GM21825 (cell line): Measurements from ENCODE around the gene KDM6A.
"Not testable (repeated sequence)": the region's sequence is repeated elsewhere in the genome, so short reads cannot be mapped to it uniquely, and the experiment has no call there.

Experiments used
- ATAC-seq: cut with Tn5 transposase; IDR thresholded peaks from one replicate; pipeline ENCODE4 v1.9.1; 2021; ENCODE audit warnings: mild to moderate bottlenecking, moderate library complexity; ENCODE audit not compliant: unreplicated experiment

The KDM6A gene

DNA sequence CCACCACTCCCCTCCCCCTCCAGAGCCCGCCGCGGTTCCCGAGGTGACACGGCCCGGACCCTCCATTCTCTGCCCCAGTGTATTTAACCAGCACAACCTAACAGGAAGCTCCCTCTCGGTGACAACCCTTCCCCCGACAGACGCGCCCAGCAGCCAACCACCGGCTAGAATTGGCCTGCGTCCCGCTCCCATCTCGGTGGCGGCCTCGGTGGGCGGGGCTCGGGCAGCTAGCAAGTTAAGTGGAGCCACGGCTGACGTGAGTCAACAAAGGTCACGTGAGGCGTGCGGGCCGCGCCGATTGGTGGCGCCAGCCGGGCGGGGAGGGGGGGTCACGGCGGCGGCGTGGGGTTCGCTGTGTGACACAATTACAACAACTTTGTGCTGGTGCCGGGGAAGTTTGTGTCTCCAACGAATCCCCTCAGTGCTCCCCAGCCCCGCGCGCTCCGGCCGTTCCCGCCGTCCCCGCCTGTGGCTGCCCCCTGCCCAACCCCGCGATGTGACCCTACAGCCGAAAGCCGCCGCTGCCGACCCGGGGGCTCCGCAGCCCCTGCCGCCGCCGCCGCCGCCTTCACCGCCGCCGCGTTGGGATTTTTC is at the start of gene KDM6A:
KDM6A (plus strand) TSS at position 368 of the 594 bp plus-strand sequence. CDS start 364 bp downstream, outside the sequence.
- peak; percentile 89 for ATAC-seq

- not testable (repeated sequence) for ATAC-seq
These were observed 49.8 kb upstream of the KDM6A start for GRCh38 chrX:44823193-44823592.

DNA sequence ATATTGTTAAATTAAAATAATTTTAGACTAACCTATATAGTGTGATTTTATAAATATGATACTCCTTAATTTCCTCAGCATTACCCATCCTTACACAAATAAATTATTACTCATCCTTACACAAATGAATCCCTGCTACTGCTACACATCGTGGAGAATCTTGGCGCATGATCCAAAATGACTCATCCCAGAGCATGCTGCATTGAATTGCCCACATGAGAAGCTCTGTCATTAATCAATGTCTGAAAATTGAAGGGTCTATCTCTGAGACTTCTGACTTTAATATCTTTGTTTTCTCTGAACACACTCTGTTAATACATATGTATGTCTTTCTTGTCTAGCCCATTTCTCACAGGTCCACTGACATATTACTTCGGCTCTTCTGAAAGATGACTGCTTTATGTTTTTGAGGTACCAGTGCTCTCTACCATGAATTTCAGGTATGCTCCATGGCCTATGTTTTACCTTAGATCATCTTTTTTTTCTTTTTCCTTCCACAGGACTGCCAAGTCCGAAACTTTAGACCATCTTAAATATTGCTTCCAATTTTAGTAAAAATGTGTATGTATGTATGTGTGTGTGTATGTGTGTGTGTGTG is 44.9 kb upstream of the KDM6A start:
- no peak for ATAC-seq

DNA sequence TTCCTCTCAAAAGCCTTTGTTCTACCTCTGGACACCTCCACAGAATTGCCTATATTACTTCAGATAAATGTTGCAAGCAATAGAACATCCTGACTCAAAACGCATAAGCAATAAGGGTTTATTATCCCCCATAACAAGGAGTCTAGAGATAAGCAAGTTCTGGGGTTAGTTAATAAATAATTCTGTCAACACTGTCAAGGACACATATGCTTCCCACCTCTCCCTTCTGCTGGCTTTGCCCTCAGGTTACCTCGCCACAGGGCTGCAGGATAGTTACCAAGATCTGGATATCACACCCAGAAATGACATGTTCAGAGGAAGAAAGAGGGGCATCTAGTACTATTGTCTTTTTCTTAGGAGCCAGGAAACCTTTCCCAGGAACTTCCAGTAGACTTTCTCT is 43.2 kb upstream of the KDM6A start:
- ATAC-seq, result no peak

GRCh38 chrX:44842550-44843317 is 30.3 kb upstream of the KDM6A start:
- ATAC-seq, result no peak

GRCh38 chrX:44843318-44843702 is 29.7 kb upstream of the KDM6A start:
- no peak for ATAC-seq

DNA sequence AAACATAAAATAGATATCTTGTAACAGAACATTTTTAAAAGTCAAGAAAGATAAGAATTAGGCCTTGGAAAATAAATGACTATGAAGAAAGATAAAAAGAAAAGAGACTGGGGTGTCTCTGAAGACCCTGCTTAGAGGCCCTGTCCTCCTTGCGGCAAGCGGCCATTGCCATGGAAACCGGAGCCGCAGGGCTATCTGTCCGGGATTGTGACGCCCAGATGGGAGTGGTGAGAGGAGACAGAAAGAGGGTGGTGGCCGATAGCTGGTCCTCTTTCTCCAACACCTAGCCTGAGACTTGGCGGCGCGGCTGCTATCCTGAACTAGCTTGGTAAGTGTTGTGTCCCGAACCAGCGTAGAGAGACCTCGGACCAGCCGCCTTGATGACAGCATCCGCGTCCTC is 29.2 kb upstream of the KDM6A start, which contains the start of gene DUSP21:
DUSP21 (plus strand) TSS at position 269 of the 400 bp plus-strand sequence; CDS start at position 381, 112 bp downstream.
- no peak for ATAC-seq

DNA sequence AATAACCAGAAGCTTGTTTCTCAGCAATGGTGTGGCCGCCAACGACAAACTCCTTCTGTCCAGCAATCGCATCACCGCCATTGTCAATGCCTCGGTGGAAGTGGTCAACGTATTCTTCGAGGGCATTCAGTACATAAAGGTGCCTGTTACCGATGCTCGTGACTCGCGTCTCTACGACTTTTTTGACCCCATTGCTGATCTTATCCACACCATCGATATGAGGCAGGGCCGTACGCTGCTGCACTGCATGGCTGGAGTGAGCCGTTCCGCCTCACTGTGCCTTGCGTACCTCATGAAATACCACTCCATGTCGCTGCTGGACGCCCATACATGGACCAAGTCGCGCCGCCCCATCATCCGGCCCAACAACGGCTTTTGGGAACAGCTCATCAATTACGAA is 28.8 kb upstream of the KDM6A start:
- no peak for ATAC-seq

- not testable (repeated sequence) for ATAC-seq
These were observed 22.1 kb upstream of the KDM6A start for GRCh38 chrX:44850891-44851290.

DNA sequence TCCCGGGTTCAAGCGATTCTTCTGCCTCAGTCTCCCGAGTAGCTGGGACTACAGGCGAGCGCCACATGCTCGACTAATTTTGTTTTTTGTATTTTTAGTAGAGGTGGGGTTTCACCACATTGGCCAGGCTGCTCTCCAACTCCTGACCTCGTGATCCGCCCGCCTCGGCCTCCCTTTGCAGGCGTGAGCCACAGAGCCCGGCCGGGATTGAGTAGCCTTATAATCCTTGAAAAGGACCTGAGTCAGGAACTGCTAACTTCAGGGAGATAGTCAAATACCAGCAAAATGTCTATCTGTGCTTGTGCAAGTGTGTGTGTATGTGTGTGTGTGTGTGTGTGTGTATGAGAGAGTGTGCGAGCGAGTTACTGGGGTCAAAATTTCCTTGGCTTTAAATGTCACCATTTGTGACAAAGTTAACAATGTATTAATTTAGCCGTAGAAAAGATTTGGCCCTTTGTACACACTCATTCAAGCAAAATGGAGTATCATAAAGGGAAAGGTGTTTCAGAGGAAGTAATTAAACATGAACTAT is 1.8 kb upstream of the KDM6A start:
- no peak for ATAC-seq

- ATAC-seq, result peak; percentile 19
These were observed 812 bp upstream of the KDM6A start for GRCh38 chrX:44871931-44872820.

DNA sequence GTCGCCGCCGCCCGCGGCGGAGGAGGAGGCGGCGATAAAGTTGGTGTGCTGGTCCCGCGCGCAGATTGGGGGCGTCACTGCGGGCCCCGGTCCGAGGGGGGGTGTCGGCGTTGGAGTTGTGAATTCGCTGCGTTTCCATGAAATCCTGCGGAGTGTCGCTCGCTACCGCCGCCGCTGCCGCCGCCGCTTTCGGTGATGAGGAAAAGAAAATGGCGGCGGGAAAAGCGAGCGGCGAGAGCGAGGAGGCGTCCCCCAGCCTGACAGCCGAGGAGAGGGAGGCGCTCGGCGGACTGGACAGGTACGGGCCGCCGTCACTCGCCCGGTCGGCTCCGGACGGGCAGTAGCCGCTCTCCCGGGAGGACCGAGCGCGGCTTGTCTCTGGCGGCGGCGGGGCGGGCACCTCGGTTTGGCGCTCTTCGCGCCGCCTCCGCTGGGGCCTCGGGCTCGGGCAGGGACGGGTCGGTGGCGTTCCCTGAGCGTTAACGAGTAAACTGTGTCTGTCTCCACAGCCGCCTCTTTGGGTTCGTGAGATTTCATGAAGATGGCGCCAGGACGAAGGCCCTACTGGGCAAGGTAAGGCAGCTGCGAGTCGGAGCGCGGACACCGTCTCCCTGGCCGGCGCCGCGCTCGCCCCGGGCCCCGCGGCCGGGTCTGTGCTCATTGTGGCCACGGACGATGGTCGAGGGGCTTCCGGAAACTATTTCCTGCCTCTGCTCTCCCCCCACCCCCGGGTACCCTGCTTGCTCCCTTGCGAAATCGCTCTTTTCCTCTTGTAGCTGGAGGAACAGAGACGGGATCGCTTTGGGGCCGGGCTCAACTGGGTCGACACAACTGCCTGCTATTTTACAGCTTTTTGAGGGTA is 658 bp downstream of the KDM6A start:
- ATAC-seq, result peak; percentile 21

GRCh38 chrX:44874420-44875184 is 1.6 kb downstream of the KDM6A start:
- no peak for ATAC-seq

DNA sequence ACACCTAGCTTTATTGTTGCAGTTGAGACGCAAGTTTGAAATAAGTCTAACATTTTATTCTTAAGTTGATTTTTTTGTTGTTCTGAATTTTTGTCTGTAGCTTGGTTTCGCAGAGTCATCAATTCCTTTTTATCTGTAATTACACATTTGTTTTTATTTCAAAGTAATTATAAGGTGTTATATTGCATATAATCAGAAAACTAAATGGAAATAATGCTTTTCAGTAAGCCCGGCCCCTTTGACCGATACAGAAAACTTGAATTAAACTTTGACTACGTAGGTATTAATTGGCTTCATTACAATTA is 2.1 kb downstream of the KDM6A start:
- ATAC-seq, result no peak

- no peak for ATAC-seq
These were observed 3.1 kb downstream of the KDM6A start for GRCh38 chrX:44876086-44876485.

DNA sequence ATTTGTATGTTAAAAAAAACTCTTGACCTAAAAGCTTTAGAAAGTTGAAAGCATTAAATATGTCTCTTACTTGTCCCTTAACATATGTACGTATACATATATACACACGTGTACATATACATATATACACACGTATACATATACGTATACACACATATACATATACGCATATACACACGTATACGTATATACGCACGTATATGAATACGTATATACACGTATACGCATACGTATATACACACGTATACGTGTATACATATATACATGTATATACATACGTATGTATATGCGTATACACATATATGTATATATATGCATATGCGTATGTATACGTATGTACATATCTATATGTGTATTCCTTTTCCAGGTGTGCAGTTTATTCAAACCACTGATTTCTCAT is 3.8 kb downstream of the KDM6A start:
- no peak for ATAC-seq

- no peak for ATAC-seq
These were observed 5.8 kb downstream of the KDM6A start for GRCh38 chrX:44878780-44879179.

GRCh38 chrX:44881549-44881948 is 8.6 kb downstream of the KDM6A start:
- ATAC-seq, result no peak

- ATAC-seq, result no peak
These were observed 9.6 kb downstream of the KDM6A start for GRCh38 chrX:44882635-44883034.
